ENCODE results near the gene LOXL1. TPM values are rescaled to one million over a fixed set of nuclear protein-coding genes. Genes with fewer than 3 reads are reported as not detected.

The LOXL1 gene
- total and polyA plus RNA-seq, 4 donors: 0.67 to 2.0 (median 1.4) TPM; not detected in 1

DNA sequence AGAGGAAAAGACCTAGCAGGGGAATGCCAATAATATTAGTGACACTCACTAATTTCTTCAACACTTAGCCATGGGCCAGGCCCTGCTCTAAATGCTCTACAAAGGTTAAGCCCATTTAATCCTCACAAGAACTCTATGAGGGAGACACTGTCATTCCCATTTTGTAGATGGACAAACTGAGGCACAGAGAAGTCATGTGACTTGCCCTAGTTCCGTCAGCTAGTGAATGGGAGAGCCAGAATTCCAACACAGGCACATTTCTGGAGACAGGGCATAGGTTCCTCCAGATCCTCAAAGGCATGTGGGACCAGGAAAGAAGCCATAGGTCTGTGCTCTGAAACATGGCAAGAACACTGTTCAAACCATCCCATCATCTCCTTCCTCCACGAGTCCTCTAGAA lies 31.5 kb downstream of the LOXL1 start (continued):
- TF ChIP-seq REST (IDR thresholded peaks at IDR 0.05): no peak

DNA sequence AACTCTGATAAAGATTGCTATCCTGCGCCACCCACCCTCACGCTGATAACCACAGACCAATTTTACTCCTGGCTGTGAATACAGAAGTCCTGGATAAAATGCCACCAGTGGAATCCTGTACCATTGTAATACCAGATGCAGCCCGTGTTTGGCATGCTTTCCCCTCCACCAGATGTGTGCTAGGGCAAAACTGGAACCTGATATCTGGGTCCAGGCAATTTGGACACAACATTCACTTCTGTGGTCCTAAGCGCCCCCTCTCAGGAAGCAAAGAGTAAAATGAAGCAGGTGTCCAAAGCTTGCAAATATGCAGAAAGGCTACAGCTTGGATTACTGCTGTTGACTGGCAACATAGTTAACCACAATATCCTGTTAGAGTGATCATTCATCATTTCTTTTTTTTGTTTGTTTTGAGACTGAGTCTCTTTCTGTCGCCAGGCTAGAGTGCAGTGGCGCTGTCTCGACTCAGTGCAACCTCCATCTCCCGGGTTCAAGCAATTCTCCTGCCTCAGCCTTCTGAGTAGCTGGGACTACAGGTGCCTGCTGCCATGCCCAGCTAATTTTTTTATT lies 32.8 kb downstream of the LOXL1 start:
- no peak for DNase-seq (ENCODE audit: low spot score)
- Histone ChIP-seq H3K27ac (ENCODE audit: low read depth in 1 of 2, low read length in 2 of 2) (no peak overlapping the region), H3K4me3 (ENCODE audit: low read depth in 1 of 3, low read length in 3 of 3) (no peak overlapping the region), H3K36me3 (ENCODE audit: control insufficient read depth in 4 of 4, insufficient read depth in 3 of 4, low read depth in 1 of 4, low read length in 3 of 4) (no peaks in the 10 kb centered on the region), H3K9ac (ENCODE audit: low read depth in 1 of 2, low read length in 2 of 2) (no peak overlapping the region), H3K27me3 (ENCODE audit: control insufficient read depth in 4 of 4, insufficient read depth in 4 of 4, low read length in 3 of 4) (peaks cover 0 to 3% (median 0%) of the 10 kb centered on the region in 4 donors), H3K9me3 (ENCODE audit: control insufficient read depth in 4 of 4, low read length in 3 of 4) (no peaks in the 10 kb centered on the region), H3K4me1 (ENCODE audit: control insufficient read depth in 4 of 4, insufficient read depth in 4 of 4, low read length in 3 of 4) (no peaks in the 10 kb centered on the region)
- WGBS: 59% methylated on average over 8 of the region's 8 CpGs
- TF ChIP-seq ATF3 (IDR thresholded peaks at IDR 0.05): no peak

DNA sequence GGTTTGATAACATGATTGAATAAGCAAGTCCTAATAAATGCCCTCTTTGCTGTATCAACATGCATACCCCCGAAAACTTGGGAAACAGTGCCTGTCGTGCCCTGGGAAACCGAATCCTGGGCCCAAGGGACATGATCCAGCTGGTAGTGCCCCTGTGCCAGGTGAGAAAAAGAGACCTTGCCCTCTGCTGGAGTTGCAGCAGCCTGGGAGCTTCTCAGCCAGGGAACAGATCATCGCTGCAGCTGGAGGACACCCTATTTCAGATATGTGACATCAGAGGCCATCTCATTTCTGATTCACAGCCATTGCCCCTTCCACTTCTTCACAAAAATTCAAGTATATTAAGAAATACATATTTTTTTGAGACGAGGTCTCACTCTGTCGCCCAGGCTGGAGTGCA lies 33.5 kb downstream of the LOXL1 start:
- H3K27ac ChIP-seq (ENCODE audit: low read depth in 1 of 2, low read length in 2 of 2): no peak overlapping the region

More for the DNA sequence above, 33.5 kb downstream of the LOXL1 start:
- Histone ChIP-seq H3K9me3 (ENCODE audit: control insufficient read depth in 4 of 4, low read length in 3 of 4) (no peaks in the 10 kb centered on the region), H3K4me3 (ENCODE audit: low read depth in 1 of 3, low read length in 3 of 3) (no peak overlapping the region), H3K36me3 (ENCODE audit: control insufficient read depth in 4 of 4, insufficient read depth in 3 of 4, low read depth in 1 of 4, low read length in 3 of 4) (no peaks in the 10 kb centered on the region), H3K9ac (ENCODE audit: low read depth in 1 of 2, low read length in 2 of 2) (no peak overlapping the region), H3K27me3 (ENCODE audit: control insufficient read depth in 4 of 4, insufficient read depth in 4 of 4, low read length in 3 of 4) (peaks cover 0 to 3% (median 0%) of the 10 kb centered on the region in 4 donors), H3K4me1 (ENCODE audit: control insufficient read depth in 4 of 4, insufficient read depth in 4 of 4, low read length in 3 of 4) (peaks cover 0 to under 1% (median under 1%) of the 10 kb centered on the region in 4 donors)
- DNase-seq (ENCODE audit: low spot score): no peak
- WGBS: 69% methylated on average over 6 of the region's 6 CpGs
- no peak for TF ChIP-seq EGR1 (IDR thresholded peaks at IDR 0.05; ENCODE audit: low read depth in 2 of 2)
- no peak for TF ChIP-seq NR2F2 (IDR thresholded peaks at IDR 0.05)
- TF ChIP-seq, protein P1, sequence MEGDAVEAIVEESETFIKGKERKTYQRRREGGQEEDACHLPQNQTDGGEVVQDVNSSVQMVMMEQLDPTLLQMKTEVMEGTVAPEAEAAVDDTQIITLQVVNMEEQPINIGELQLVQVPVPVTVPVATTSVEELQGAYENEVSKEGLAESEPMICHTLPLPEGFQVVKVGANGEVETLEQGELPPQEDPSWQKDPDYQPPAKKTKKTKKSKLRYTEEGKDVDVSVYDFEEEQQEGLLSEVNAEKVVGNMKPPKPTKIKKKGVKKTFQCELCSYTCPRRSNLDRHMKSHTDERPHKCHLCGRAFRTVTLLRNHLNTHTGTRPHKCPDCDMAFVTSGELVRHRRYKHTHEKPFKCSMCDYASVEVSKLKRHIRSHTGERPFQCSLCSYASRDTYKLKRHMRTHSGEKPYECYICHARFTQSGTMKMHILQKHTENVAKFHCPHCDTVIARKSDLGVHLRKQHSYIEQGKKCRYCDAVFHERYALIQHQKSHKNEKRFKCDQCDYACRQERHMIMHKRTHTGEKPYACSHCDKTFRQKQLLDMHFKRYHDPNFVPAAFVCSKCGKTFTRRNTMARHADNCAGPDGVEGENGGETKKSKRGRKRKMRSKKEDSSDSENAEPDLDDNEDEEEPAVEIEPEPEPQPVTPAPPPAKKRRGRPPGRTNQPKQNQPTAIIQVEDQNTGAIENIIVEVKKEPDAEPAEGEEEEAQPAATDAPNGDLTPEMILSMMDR (IDR thresholded peaks at IDR 0.05; ENCODE audit: low read depth, low read length, missing input control): no peak
- no peak for TF ChIP-seq RAD21 (IDR thresholded peaks at IDR 0.05)
- no peak for TF ChIP-seq MAX (IDR thresholded peaks at IDR 0.05)
- no peak for TF ChIP-seq YY1 (IDR thresholded peaks at IDR 0.05)
- TF ChIP-seq ATF3 (IDR thresholded peaks at IDR 0.05): no peak
- TF ChIP-seq ZBTB33 (IDR thresholded peaks at IDR 0.05): no peak
- TF ChIP-seq JUND (IDR thresholded peaks at IDR 0.05): no peak
- TF ChIP-seq FOXA1 (IDR thresholded peaks at IDR 0.05): no peak
- no peak for TF ChIP-seq SP1 (IDR thresholded peaks at IDR 0.05)
- TF ChIP-seq GABPA (IDR thresholded peaks at IDR 0.05 in 1 of 2, conservative IDR thresholded peaks at IDR 0.05 in 1 of 2): no peak
- TF ChIP-seq FOXA2 (IDR thresholded peaks at IDR 0.05): no peak
- no peak for TF ChIP-seq HNF4G (IDR thresholded peaks at IDR 0.05)
- TF ChIP-seq REST (IDR thresholded peaks at IDR 0.05): no peak
- no peak for TF ChIP-seq HNF4A (conservative IDR thresholded peaks at IDR 0.05)
- TF ChIP-seq TAF1 (conservative IDR thresholded peaks at IDR 0.05): no peak

All from liver (tissue), 9 donors.